Lower leg skin (tissue), 3 donors: ENCODE measurements around the gene XPNPEP2.

Experiments
- CTCF ChIP-seq, 3 donors: fragments of 450-650 bp; IDR thresholded peaks; one replicate each; pipeline ENCODE4 v1.5.1; 2016; ENCODE audit warnings: antibody characterized with exemption in 3 of 3, mild to moderate bottlenecking in 3 of 3, moderate library complexity in 2 of 3
- POLR2A ChIP-seq, 2 donors: fragments of 450-650 bp; IDR thresholded peaks; one replicate each; pipeline ENCODE4 v1.6.1; 2016 to 2017; ENCODE audit warnings: antibody characterized with exemption in 2 of 2, mild to moderate bottlenecking in 1 of 2, moderate library complexity in 1 of 2

- TF ChIP-seq CTCF (IDR thresholded peaks at IDR 0.05) (no peak), POLR2A (IDR thresholded peaks at IDR 0.05) (no peak)
Observed at GRCh38 chrX:129749069-129749468, 10.3 kb downstream of the XPNPEP2 start.
